Stimulated activated CD4-positive, alpha-beta T cell treated with anti-CD3 and anti-CD28 coated beads, TNF-alpha, amount 100 ng/mL, for 1 hour (primary cell): ENCODE data around the gene ILK.

Source experiments
- DNase-seq, 3 donors: peaks; one replicate each; pipeline ENCODE4 v3.0.0-alpha.2; 2020; ENCODE audit warnings: low read depth in 3 of 3, low spot score in 1 of 3

The ILK gene

DNA sequence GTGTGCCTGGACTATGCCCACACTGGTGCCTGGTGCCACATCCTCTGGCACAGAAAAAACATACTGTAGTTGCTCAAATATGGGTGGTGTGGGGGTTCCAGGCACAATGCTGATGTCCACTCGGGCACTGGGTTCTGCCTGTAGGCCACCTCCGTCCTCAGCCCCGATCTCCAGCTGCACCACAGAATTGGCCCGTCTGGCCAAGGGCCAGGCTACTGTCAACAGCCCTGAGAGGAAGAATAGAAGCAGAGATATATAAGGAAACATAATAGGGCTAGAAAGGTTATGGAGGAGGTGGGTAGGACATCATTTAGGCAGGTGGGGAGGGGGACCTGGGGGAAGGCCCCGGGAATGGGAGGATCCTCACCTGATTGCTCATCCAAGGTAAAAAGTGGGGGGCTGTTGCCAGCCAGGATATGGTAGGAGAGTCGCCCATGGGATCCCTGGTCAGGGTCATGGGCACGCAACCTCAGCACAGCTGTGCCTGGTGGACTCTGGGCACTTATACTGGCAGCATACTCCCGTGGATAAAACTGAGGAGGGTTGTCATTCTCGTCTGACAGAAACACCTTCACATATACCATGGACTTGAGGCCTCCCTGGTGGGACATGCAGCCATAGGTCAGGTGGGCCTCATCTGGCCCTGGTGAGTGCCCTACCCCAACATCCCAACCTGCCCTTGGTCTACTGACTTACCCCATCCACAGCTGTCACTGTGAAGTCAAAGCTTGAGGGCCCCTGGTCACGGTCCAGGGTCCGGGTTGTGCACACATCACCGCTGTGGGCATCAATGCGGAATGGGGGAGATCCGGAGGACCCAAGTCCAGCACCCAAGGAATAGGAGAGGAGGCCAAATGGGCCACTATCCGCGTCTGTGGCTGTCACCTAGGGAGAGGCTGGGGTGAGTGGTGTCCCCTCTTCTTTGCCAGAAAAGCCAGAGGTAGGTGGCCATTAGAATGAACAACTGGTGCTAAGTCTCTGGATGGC lies 30.1 kb downstream of the ILK start:
- DNase-seq, result no peak

DNA sequence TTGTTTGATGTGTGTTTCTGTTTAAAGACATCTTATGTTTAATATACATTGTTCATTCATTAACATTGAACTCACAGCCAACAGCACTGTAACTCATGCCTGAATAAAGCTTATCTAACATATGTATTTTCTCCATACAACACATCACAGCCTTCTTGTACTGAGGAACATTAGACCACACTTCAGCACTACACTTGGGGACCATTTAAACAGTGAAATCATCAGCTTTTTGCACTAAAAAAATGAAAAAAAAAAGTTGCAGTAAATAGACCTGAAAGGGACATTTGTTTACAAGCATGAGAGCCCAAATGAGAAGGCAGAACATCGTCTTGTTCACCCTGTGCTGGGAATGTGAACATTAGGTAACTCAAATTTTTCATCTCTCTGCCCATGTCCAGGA lies 31.0 kb downstream of the ILK start:
- DNase-seq, result no peak

DNA sequence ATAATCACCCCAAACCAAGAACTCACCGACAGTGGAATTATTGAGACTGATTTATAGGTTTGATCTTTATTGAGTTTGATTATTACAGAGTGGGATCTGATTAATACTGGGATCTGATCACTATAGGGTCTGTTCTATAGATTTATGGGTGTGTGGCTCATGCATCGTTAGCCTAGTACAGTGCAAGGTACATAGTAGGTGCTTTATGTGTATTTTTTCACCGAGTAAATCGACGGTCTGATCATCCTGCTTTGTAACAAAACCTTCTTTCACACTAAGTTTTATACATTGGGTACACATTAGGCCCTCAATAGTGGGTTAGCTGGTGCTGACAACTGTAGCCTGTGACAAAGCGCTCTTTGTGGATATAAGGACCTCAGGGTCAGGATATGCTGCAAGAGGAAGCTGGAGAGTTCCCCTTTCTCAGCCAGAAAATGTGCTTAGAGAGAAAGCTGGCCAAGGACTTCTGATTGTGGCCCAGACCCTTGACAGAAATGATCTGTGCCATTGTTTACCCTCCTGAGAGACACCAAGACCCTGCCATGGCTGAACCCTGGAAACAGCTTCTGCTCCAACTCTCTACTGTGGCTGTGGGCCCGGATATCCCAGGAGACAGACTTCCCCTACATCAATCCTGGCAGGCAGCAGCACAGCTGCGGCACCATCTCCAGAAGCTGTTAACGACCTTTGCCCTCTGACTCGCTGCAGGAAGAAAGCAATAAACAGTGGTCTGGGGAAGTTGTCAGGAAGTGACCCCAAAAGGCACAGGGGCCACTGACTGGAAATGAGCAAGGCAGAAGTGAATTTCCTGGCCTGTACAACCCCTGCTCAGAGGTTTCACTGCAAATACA lies 31.7 kb downstream of the ILK start:
- no peak for DNase-seq

- no peak for DNase-seq
Measured at GRCh38 chr11:6636480-6636879, 32.9 kb downstream of the ILK start.

- DNase-seq, result no peak
Measured at GRCh38 chr11:6637871-6638270, 34.3 kb downstream of the ILK start.

- DNase-seq, result no peak
Measured at GRCh38 chr11:6638429-6638828, 34.9 kb downstream of the ILK start.

DNA sequence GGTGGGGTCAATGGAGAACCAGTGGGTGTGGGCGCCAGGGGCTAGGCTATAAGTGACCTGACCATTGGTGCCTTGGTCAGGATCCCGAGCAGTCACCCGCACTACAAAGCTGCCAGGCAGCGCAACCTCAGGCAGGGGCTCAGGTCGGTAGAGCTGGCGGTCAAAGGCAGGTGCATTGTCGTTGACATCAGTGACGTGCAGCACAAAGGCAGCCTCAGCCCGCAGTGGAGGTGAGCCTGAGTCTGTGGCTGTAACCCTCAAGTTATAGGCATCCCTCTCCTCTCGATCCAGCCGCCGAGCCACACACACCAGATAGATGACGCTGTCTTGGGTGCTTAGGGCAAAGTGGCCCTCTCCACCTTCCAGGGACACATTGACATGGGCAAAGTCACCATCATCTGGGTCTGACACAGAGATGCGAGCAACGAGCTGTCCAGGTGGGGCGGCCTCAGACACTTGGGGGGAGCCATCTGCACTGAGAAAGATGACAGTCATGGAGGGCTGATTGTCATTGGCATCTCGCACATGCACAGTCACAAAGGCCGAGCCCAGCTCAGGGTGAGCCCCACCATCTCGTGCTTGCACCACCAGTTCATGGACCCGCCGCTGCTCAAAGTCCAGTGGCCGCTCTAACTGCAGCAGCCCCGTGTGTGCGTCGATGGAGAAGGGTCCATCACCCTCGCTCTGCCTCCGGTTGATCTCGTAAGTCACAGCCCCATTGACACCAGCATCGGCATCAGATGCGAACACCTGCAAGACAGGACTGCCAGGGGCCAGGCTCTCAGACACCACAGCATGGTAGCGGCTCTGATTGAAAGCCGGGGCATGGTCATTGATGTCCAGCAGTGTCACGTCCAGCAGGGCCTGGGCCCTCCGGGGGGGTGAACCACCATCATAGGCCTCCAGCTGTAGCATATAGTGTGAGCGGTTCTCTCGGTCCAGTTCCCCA lies 36.7 kb downstream of the ILK start:
- DNase-seq, result no peak

- no peak for DNase-seq
Measured at GRCh38 chr11:6640985-6641701, 37.6 kb downstream of the ILK start.

DNA sequence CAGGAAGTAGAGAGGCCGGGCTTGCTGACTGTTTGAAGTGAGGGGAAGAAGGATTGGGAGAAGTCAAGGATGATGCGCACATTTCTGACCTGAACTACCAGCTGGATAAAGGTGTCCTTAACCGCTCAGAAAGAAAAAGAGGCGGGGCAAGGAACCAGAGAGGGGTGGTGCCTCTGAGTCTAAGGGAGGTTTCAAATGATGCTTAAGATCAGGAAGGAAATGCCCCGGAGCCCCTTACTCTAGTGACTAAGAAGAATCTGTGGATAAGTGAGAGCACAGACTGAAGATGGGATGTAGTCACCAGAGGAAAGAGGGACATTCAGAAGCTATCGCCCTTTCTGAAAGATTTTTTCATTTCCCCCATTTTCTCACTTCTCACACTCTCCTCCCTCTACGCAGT lies 39.4 kb downstream of the ILK start:
- DNase-seq, result no peak

GRCh38 chr11:6646071-6646470 lies 42.5 kb downstream of the ILK start:
- DNase-seq, result no peak

DNA sequence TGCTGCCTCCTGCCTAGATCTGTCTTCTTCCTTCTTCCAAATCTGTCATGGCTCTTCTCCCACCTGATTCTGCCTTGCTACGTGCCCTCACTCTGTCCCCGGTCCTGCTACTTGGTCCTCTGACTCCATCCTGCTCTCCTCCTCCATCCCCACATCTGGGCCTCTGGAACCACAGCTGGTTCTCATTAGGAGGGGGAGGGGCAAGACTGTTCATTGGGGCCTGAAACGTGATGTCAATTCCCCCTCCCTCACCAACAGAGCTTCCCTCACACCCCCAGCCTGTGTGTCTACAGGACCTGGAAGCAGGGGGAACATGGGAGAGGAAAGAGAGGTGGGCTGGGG lies 43.0 kb downstream of the ILK start:
- DNase-seq, result no peak

DNA sequence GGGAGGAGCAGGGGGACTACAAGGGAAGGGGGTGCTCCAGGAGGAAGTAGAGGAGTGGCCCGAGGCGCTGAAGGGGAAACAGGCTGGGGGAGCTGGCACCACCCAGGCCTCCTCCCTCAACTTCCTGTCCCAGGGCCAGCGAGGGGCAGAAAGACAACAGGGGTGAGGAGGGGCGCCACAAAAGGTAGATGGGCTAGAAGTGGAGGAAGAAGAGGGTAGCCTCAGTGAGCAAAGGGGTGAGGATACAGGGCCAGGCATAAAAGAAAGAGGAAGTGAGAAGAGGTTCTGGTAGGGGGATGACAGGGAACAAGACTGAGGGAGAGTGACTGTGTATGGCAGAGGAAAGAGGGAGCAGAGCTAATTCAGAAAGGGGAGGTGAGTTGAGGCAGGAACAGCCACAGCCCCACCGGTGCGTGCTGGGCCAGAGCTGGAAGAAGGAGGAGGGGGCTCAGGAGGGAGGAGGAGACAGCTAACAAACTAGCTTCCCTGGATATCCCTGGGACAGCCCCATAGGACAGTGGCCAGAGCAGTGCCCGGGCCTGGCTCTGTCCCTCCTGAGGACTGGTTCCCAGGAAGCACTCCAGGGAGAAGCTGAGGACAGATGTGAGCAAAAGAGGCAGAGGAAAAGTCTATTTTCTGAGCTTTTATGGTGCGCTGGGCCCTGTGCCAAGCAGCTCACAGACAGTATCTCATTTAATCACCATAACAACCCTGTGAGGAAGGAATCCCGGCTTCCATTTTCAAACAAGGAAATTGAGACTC lies 43.5 kb downstream of the ILK start:
- DNase-seq, result no peak

DNA sequence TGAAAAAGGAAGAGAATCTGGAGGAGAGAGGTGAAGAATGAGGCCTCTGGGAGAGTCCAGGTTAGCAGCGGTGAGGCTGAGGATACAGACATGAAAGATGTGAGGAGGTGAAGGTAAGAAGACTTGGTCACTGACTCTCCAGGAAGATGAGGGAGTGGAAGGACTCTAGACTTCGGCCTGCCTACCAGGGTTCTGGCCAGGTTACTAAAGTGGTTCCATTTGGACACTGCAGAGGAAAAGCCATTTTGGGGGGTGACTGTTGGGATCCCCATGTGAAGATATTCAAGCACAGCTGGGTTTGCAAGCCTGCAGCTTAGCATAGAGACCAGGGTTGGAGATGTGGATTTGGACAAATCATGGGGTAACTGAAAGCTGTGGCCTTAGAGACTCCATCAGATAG lies 44.3 kb downstream of the ILK start:
- DNase-seq, result no peak

DNA sequence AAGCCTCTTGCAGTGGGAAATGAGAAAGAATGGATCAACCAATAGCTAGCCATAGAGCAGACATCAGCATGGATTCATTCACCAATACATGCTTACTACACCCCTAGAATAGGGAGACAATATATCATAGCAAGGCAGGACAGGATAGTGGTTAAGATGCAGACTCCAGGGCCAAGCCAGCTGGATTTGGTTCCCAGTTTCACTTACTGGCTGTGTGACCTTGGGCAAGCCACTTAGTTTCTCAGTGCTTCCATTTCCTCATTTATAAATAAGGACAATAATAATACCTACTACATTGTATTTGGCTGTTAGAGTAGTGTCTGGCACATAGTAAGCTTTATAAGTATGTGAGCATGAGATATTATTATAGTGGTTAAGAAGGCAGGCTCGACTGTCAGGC lies 44.9 kb downstream of the ILK start:
- no peak for DNase-seq

DNA sequence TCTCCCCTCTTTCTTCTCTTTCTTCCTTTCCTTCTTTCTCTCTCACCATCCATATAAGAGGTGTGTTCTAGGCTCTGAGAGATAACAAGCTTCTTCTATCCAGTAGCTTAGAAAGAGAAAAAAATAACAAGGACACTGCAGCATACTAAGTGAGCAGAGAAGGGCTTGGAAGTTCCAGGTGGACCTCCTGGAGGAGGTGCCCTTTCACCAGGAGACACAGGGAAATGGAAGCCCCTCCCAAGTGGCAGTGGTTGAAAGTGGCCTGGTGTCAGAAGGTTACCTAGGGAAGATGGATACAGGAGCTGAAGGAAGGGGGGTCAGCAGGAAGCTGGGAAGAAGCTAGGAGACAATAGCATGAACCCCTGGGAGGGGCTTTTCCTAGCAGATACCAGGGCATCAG lies 46.5 kb downstream of the ILK start:
- no peak for DNase-seq

GRCh38 chr11:6650980-6651379 lies 47.4 kb downstream of the ILK start:
- DNase-seq, result no peak

DNA sequence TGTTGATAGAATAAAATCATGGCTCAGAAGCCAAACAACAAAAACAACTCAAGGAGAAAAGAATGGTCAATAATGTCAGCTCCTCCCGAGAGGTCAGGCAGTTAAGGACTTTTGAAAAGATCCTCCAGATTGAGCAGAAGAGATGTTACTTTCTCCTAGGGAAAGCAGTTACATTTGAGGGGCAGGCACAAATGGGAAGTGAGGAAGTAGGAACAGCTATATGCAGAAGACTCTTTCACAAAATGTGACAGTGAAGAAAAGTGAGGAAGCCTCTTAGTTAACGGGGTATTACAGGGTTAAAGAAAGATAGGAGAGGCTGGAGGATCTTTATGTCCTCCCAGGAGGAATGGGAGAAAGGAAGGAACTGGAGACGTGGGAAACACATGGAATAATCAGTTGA lies 48.6 kb downstream of the ILK start:
- no peak for DNase-seq

GRCh38 chr11:6653097-6653496 lies 49.5 kb downstream of the ILK start:
- no peak for DNase-seq

- DNase-seq, result no peak
Measured at GRCh38 chr11:6653656-6654055, 50.1 kb downstream of the ILK start.
